ENCODE data around the gene SEL1L3.
A peak's percentile ranks its signal among the peaks of the same experiment; 100 is the strongest.

SEL1L3 gene

DNA sequence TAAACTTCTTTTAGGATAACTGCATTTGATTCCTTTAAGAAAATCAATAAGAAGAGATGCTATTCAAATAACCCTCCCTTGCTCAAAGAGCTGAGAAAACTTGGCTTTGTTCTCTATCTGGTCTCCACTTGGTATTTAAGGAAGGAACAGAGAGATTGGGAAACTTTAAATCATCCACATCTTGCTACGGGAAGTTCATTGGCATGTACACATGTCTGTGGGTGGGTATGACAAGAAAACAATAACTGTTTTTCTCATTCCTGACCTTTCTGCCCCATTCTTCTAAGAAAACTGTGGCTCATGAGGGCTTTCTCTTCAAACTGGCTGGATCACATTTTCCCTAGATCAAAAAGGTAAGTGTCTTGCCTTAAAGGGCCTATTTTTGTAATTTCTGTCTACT lies 6.0 kb downstream of the SEL1L3 start:
- H3K4me3 ChIP-seq (ENCODE audit: insufficient read depth, low read length, poor library complexity, severe bottlenecking): no peak overlapping the region
- peaks cover 42% of the 10 kb centered on the region for H3K36me3 ChIP-seq (ENCODE audit: low read length)
- H3K9me2 ChIP-seq (replicated peaks; ENCODE audit: insufficient read depth, low read length): no peaks in the 10 kb centered on the region
- peaks cover 43% of the 10 kb centered on the region for H4K20me1 ChIP-seq (ENCODE audit: low read depth, low read length)
- H3K27ac ChIP-seq (ENCODE audit: low read depth, low read length): peak overlapping the region; percentile 66
- no peak overlapping the region for H2AFZ ChIP-seq (ENCODE audit: low read depth, low read length, severe bottlenecking)
- no peak for TF ChIP-seq EZH2phosphoT487 (conservative IDR thresholded peaks at IDR 0.05; ENCODE audit: low read length)
- TF ChIP-seq, protein P1, sequence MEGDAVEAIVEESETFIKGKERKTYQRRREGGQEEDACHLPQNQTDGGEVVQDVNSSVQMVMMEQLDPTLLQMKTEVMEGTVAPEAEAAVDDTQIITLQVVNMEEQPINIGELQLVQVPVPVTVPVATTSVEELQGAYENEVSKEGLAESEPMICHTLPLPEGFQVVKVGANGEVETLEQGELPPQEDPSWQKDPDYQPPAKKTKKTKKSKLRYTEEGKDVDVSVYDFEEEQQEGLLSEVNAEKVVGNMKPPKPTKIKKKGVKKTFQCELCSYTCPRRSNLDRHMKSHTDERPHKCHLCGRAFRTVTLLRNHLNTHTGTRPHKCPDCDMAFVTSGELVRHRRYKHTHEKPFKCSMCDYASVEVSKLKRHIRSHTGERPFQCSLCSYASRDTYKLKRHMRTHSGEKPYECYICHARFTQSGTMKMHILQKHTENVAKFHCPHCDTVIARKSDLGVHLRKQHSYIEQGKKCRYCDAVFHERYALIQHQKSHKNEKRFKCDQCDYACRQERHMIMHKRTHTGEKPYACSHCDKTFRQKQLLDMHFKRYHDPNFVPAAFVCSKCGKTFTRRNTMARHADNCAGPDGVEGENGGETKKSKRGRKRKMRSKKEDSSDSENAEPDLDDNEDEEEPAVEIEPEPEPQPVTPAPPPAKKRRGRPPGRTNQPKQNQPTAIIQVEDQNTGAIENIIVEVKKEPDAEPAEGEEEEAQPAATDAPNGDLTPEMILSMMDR (IDR thresholded peaks at IDR 0.05; ENCODE audit: insufficient read depth, low read length, poor library complexity, severe bottlenecking): no peak
- H3K9ac ChIP-seq (ENCODE audit: low read length): peak overlapping the region; percentile 18; the same call in 1 of the 2 replicates
- peaks cover 93% of the 10 kb centered on the region for H3F3A ChIP-seq (ENCODE audit: insufficient read depth)
- H3K79me2 ChIP-seq (ENCODE audit: insufficient read depth, low read length): peaks cover 100% of the 10 kb centered on the region
- H3K9me3 ChIP-seq (ENCODE audit: insufficient read depth, low read length): no peaks in the 10 kb centered on the region
- H3K27me3 ChIP-seq (ENCODE audit: low read length): no peaks in the 10 kb centered on the region
- peak overlapping the region; percentile 46 for H3K4me2 ChIP-seq (ENCODE audit: low read depth, low read length, poor library complexity, severe bottlenecking)

- no peak overlapping the region for H3K4me3 ChIP-seq (ENCODE audit: insufficient read depth, low read length, poor library complexity, severe bottlenecking)
- H3K36me3 ChIP-seq (ENCODE audit: low read length): peaks cover 31% of the 10 kb centered on the region
- H3K79me2 ChIP-seq (ENCODE audit: insufficient read depth, low read length): peaks cover 100% of the 10 kb centered on the region
- peaks cover 59% of the 10 kb centered on the region for H4K20me1 ChIP-seq (ENCODE audit: low read depth, low read length)
- H2AFZ ChIP-seq (ENCODE audit: low read depth, low read length, severe bottlenecking): no peak overlapping the region
- H3K4me2 ChIP-seq (ENCODE audit: low read depth, low read length, poor library complexity, severe bottlenecking): no peak overlapping the region
- no peaks in the 10 kb centered on the region for H3K9me2 ChIP-seq (replicated peaks; ENCODE audit: insufficient read depth, low read length)
- peaks cover 66% of the 10 kb centered on the region for H3F3A ChIP-seq (ENCODE audit: insufficient read depth)
- no peak overlapping the region for H3K9ac ChIP-seq (ENCODE audit: low read length)
- no peaks in the 10 kb centered on the region for H3K27me3 ChIP-seq (ENCODE audit: low read length)
- no peaks in the 10 kb centered on the region for H3K9me3 ChIP-seq (ENCODE audit: insufficient read depth, low read length)
- H3K27ac ChIP-seq (ENCODE audit: low read depth, low read length): no peak overlapping the region
- TF ChIP-seq, protein P1 (IDR thresholded peaks at IDR 0.05; ENCODE audit: insufficient read depth, low read length, poor library complexity, severe bottlenecking): no peak
- no peak for TF ChIP-seq EZH2phosphoT487 (conservative IDR thresholded peaks at IDR 0.05; ENCODE audit: low read length)
These were observed 10.7 kb downstream of the SEL1L3 start for GRCh38 chr4:25852103-25852502.

- Histone ChIP-seq H3K4me3 (ENCODE audit: insufficient read depth, low read length, poor library complexity, severe bottlenecking) (no peak overlapping the region), H3F3A (ENCODE audit: insufficient read depth) (peaks cover 29% of the 10 kb centered on the region), H3K9ac (ENCODE audit: low read length) (no peak overlapping the region), H3K4me2 (ENCODE audit: low read depth, low read length, poor library complexity, severe bottlenecking) (no peak overlapping the region), H4K20me1 (ENCODE audit: low read depth, low read length) (peaks cover 71% of the 10 kb centered on the region), H3K9me2 (replicated peaks; ENCODE audit: insufficient read depth, low read length) (no peaks in the 10 kb centered on the region), H3K79me2 (ENCODE audit: insufficient read depth, low read length) (peaks cover 100% of the 10 kb centered on the region), H3K27me3 (ENCODE audit: low read length) (no peaks in the 10 kb centered on the region), H3K9me3 (ENCODE audit: insufficient read depth, low read length) (no peaks in the 10 kb centered on the region), H2AFZ (ENCODE audit: low read depth, low read length, severe bottlenecking) (no peak overlapping the region), H3K27ac (ENCODE audit: low read depth, low read length) (no peak overlapping the region), H3K36me3 (ENCODE audit: low read length) (peaks cover 52% of the 10 kb centered on the region)
- TF ChIP-seq, protein P1 (IDR thresholded peaks at IDR 0.05; ENCODE audit: insufficient read depth, low read length, poor library complexity, severe bottlenecking): no peak
- no peak for TF ChIP-seq EZH2phosphoT487 (conservative IDR thresholded peaks at IDR 0.05; ENCODE audit: low read length)
These were observed 15.5 kb downstream of the SEL1L3 start for GRCh38 chr4:25847329-25847728.

All from SU-DHL-6 (cell line).